Stimulated activated CD8-positive, alpha-beta memory T cell treated with anti-CD3 and anti-CD28 coated beads, Interleukin-7, amount 100 ng/mL, for 1 hour (primary cell): ENCODE data around the gene PTPRD.

ENCODE experiments used
- DNase-seq, 2 donors: peaks; one replicate each; pipeline ENCODE4 v3.0.0-alpha.2; 2020; ENCODE audit warnings: low read depth in 2 of 2

PTPRD gene

DNA sequence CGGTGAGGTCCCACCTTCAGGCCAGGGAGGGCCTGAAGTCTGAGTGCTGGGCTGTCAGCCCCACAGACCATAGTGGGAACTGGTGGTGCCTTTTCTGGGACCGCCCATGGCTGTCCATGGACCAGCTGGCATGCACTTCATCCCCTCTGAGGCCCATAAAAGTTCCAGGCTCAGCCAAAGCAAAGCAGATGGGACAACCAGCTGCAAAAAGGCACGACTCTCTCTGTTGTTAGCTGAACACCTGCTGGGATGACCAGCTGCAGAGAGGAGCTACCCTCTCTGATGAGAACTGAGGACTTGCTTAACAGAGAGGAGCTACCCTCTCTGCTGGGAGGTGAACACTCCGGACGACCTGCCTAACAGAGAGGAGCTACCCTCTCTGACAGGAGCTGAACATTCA lies 1968.9 kb downstream of the PTPRD start:
- no peak for DNase-seq

GRCh38 chr9:8643464-8643863 lies 1969.3 kb downstream of the PTPRD start:
- DNase-seq: no peak

DNA sequence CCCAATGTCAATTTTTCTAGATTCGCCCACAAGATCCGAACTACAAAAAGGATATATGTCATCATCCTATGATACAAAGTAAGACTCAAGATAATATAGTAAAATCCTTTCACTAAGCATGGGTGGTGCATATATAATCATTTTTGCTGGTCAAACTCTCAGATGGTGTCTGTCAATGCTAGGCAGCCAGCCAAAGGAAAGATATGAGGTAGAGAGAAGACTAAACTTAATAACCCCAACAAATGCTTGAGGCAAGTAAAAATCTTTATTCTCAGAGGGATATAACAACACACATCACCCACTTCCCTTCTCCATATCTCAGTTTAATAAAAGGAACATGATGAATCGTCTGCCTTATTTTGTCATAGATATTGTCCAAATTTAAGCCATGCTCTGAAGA lies 1972.0 kb downstream of the PTPRD start:
- DNase-seq: no peak

GRCh38 chr9:8637626-8638025 lies 1975.2 kb downstream of the PTPRD start:
- DNase-seq: no peak

DNA sequence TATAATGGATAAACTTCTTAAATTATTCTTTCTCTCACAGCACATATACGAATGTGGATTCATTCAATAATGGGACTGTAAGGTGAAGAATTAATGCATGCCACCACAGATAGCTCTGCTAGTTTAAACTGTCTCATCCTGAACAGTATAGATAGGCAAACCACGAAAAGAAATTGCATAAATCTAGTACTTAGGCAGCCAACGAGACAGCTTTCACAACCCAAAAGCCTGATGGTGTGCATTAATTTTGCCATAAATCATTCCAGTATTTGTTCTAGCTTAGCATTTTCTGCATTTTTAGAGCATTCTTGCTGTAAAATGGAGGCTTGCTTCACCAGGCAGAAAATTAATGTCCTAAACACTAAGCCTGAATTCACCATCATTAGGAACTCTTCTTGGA lies 1979.0 kb downstream of the PTPRD start:
- no peak for DNase-seq

- no peak for DNase-seq
Observed at GRCh38 chr9:8632493-8632892, 1980.3 kb downstream of the PTPRD start.

- DNase-seq: no peak
Observed at GRCh38 chr9:8628791-8629190, 1984.0 kb downstream of the PTPRD start.

- no peak for DNase-seq
Observed at GRCh38 chr9:8627976-8628679, 1984.7 kb downstream of the PTPRD start.

- no peak for DNase-seq
Observed at GRCh38 chr9:8622871-8623270, 1989.9 kb downstream of the PTPRD start.

DNA sequence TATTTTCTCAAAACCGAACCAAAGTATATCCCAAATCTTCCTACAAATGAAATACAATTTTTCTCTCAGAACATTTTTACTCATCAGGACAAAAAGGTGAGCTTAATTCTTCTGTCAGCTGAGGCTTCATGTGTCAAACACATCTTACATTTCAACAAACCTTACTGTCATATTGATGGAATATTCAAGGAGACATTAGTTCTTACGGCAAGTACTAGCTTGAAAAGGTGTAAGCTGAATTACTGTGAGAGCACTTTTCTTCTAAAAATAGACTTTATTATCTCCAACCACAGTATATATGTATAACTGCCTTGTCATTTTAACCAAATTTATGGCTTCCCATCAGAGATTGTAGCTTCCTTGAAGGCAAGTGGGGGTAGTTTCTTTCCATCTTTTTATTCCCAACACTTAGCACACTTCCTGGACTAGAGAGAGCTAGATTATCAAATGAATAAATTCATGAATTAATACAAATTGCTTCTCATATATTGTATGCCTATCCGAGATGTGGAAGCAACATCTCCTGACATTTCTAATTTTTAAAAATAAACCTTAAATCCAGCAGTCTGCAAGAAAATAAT lies 1990.5 kb downstream of the PTPRD start:
- DNase-seq: no peak

DNA sequence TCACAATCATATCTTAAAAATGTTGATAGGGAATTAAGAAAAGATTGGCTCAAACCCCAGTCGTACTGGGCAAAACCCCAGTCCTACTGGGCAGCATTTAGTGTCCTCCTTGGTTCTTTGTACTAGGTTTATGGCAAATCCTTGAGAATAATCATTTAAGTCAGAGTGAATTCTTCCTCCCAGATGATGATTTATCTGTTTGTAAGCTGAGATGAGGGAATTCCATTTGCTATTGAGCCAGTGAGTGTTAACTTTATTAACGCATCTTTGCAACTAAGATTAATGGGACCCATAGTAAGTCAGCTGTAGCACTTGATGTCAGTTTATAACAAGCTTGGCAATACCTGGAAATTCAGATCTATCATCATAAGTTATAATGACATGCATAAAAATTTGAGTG lies 1991.4 kb downstream of the PTPRD start:
- no peak for DNase-seq

- DNase-seq: no peak
Observed at GRCh38 chr9:8616414-8616813, 1996.4 kb downstream of the PTPRD start.

GRCh38 chr9:8614926-8615440 lies 1997.8 kb downstream of the PTPRD start:
- no peak for DNase-seq

DNA sequence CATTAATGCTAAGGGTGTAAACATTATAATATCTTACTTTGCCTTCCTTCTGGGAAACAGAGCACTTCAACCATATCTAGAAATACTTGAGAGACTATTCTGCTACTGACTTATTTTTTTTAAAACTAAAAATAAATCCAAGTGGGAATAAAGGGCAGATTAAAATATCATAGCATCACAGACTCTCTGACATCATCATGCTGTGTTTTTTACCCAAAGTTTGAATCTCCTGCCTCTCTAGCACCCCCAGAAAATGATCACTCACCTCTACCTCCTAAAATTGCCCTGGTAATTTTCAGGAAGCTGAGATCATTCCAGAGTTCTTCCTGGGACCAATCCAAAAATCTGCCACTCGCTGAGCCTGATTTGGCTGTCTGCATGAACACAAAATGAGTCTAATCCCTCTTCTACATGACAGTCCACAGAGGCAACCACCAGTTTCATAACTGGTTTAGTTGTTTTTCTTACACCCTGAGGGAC lies 1999.4 kb downstream of the PTPRD start:
- DNase-seq: no peak

DNA sequence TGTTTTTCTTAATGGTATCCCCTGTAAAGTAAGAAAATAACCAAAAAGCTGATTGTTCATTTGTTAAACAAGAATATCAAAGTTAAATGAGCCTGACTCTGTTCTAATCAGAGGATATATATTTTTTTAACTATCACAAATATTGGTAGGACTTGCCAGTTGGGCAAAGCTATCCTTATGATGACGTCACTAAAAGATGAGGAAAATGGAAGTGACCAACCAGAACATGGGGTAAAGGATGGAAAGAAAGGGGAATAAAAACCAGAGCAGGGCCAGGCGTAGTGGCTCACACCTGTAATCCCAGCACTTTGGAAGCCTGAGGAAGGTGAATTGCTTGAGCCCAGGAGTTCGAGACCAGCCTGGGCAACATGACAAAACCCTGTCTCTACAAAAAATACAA lies 2001.6 kb downstream of the PTPRD start:
- DNase-seq: no peak

- DNase-seq: no peak
Observed at GRCh38 chr9:8610256-8610655, 2002.5 kb downstream of the PTPRD start.

- DNase-seq: no peak
Observed at GRCh38 chr9:8605096-8605495, 2007.7 kb downstream of the PTPRD start.

DNA sequence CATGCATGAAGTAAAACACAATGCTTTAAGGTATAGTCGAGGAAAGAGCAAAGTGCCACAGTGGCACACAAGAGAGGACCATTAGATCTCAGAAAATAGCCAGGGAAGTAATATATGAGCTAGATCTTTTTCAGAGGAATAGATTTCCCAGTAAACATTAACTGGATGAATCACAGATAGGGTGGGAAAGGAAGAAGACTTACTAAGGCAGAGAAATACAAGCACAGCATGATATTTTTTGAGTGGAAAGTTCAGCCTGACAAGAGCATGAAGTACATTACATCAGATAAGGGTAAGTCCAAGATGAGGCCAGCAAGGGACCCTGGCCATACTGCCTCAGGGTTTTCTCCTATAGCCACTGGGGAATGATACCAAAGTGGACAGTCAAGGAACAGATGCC lies 2008.6 kb downstream of the PTPRD start:
- DNase-seq: no peak

DNA sequence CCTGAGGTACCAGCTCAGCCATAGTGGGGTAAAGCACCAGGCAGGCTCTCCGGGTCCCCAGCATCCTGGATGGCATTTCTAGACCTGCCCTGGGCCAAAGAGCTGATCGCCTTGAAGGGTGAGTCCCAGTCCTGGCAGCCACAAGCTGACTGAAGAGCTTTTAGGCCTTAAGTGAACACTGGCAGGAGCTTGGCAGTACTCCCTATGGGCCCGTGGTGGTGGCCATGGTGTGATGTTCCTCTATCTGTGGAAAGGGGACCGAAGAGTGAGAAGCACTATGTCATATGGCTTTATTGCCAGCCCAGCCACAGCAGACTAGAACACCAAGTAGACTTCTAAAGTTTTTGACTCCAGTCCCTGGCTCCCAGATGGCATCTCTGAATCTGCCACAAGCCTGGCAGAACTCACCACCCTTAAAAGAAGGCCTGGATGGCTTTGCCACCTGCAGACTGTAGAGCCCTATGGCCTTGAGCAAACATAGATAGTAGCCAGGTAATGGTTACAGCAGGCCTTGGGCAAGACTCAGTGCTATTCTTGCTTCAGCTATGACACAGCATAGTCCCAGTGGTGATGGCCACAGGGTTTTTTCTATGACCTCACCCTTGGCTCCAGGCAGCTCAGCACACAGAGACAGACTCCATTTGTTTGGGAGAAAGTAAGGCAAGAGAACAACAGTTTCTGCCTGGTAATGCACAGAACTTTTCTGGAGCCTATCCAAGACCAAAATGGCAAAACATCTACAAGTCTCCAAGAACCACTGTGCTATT lies 2011.7 kb downstream of the PTPRD start:
- no peak for DNase-seq

DNA sequence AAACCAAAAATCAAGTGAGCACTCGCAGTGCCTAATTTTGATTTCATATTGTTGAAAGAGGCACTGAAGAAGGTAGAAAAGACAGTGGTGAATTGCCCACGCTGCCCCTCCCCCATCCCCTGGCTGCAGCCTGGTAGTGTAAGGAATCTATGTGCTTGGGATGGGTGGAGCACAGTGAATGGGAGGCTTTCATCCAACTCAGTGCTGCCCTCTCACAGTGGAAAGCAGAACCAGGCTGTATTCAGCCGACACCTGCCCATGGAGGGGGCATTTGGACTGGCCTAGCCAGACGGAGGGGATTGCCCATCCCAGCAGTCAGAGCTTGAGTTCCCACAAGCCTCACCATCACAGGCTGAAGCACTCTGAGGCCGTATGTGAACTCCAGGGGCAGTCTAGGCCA lies 2012.9 kb downstream of the PTPRD start:
- no peak for DNase-seq

- no peak for DNase-seq
Observed at GRCh38 chr9:8589476-8589875, 2023.3 kb downstream of the PTPRD start.

- DNase-seq: no peak
Observed at GRCh38 chr9:8585036-8585435, 2027.8 kb downstream of the PTPRD start.

DNA sequence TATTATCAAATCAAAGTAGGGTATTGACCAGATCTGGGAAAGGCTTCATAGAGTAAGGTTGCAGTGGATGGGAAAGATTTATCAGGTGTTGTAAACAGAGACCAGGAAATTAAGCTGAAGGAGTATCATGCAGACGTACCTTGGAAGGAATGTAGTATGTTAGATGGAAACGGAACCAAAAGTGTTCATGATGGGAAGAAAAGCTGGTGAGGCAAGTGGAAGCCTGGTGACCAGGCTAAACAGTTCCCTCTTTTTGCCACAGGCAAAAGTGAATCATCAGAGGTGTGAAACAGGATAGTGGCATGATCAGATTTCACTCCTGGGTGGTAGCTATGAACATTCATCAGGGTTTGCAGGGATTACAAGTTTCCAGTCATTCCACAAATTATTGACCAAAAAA lies 2033.1 kb downstream of the PTPRD start:
- no peak for DNase-seq
